Neural progenitor cell (in vitro differentiated cells): ENCODE measurements around the gene CACNA1C. TPM values are rescaled to one million over a fixed set of nuclear protein-coding genes. Genes with fewer than 3 reads are reported as not detected.
A peak's percentile ranks its signal among the peaks of the same experiment; 100 is the strongest.

Source experiments
- DNase-seq: peaks from one replicate; pipeline ENCODE4 v3.0.0-alpha.2; 2016; ENCODE audit warnings: low spot score
- H2AFZ ChIP-seq: fragments of 200-600 bp; sonication (generic); replicated peaks from 2 replicates; pipeline ENCODE4 v1.6.1; 2016; ENCODE audit warnings: antibody characterized with exemption
- H3F3A ChIP-seq: fragments of 200-600 bp; sonication (generic); 2 replicates; pipeline ENCODE4 v1.6.1; 2016; ENCODE audit warnings: antibody characterized with exemption, low read depth
- H3K27ac ChIP-seq: fragments of 200-600 bp; sonication (generic); 2 replicates; pipeline ENCODE4 v1.5.1; 2016; ENCODE audit warnings: mild to moderate bottlenecking
- H3K27me3 ChIP-seq: fragments of 200-600 bp; sonication (generic); 2 replicates; pipeline ENCODE4 v1.6.1; 2016; ENCODE audit warnings: mild to moderate bottlenecking, moderate library complexity
- H3K36me3 ChIP-seq: fragments of 200-600 bp; sonication (generic); 2 replicates; pipeline ENCODE4 v1.5.1; 2016
- H3K4me1 ChIP-seq: fragments of 200-600 bp; sonication (generic); 2 replicates; pipeline ENCODE4 v1.6.1; 2016; ENCODE audit warnings: mixed run types
- H3K4me2 ChIP-seq: fragments of 200-600 bp; sonication (generic); 2 replicates; pipeline ENCODE4 v1.6.1; 2016
- H3K4me3 ChIP-seq: fragments of 200-600 bp; sonication (generic); 2 replicates; pipeline ENCODE4 v1.5.1; 2016
- H3K79me2 ChIP-seq: fragments of 200-600 bp; sonication (generic); 2 replicates; pipeline ENCODE4 v1.6.1; 2016; ENCODE audit warnings: low read depth
- H3K9ac ChIP-seq: fragments of 200-600 bp; sonication (generic); 2 replicates; pipeline ENCODE4 v1.6.1; 2016
- H3K9me3 ChIP-seq: fragments of 200-600 bp; sonication (generic); 2 replicates; pipeline ENCODE4 v1.5.1; 2016; ENCODE audit warnings: low read depth
- H4K20me1 ChIP-seq: fragments of 200-600 bp; sonication (generic); 2 replicates; pipeline ENCODE4 v1.6.1; 2016; ENCODE audit warnings: low read depth
- H3K27ac Mint-ChIP-seq: 3 replicates; pipeline ENCODE4 v1.8.0; 2021; ENCODE audit warnings: mixed read lengths
- H3K27me3 Mint-ChIP-seq: 2 replicates; pipeline ENCODE4 v1.8.0; 2022; ENCODE audit warnings: low read depth, mild to moderate bottlenecking, inconsistent platforms, moderate library complexity, mixed read lengths; ENCODE audit not compliant: insufficient read depth
- H3K36me3 Mint-ChIP-seq: 3 replicates; pipeline ENCODE4 v1.8.0; 2021; ENCODE audit warnings: mixed read lengths
- H3K4me1 Mint-ChIP-seq: 3 replicates; pipeline ENCODE4 v1.8.0; 2021; ENCODE audit warnings: mixed read lengths
- H3K4me3 Mint-ChIP-seq: 3 replicates; pipeline ENCODE4 v1.8.0; 2021; ENCODE audit warnings: mild to moderate bottlenecking, moderate library complexity, mixed read lengths
- H3K9me3 Mint-ChIP-seq: 3 replicates; pipeline ENCODE4 v1.8.0; 2020; ENCODE audit warnings: mixed read lengths
- EZH2 ChIP-seq: fragments of 200-600 bp; sonication (generic); IDR thresholded peaks from 2 replicates; pipeline ENCODE4 v1.6.1; 2017; ENCODE audit warnings: antibody characterized with exemption, mild to moderate bottlenecking, moderate library complexity
- EZH2phosphoT487 ChIP-seq: fragments of 200-600 bp; sonication (generic); IDR thresholded peaks from 2 replicates; pipeline ENCODE4 v1.6.1; 2017; ENCODE audit warnings: antibody characterized with exemption
- total RNA-seq: library from RNA; depleted of rRNA; stranded (reverse); fragments of >200 nt; gene quantifications from 2 replicates; pipeline ENCODE4 v1.2.3, GENCODE V29; 2015; ENCODE audit warnings: low replicate concordance
- TF ChIP-seq, protein P1 (sequence below): fragments of 200-600 bp; sonication (generic); IDR thresholded peaks from 2 replicates; pipeline ENCODE4 v1.5.1; 2017; ENCODE audit warnings: antibody characterized with exemption, mild to moderate bottlenecking

Gene CACNA1C
- total RNA-seq, 1 donor from 2014 or later: 2.7 TPM

DNA sequence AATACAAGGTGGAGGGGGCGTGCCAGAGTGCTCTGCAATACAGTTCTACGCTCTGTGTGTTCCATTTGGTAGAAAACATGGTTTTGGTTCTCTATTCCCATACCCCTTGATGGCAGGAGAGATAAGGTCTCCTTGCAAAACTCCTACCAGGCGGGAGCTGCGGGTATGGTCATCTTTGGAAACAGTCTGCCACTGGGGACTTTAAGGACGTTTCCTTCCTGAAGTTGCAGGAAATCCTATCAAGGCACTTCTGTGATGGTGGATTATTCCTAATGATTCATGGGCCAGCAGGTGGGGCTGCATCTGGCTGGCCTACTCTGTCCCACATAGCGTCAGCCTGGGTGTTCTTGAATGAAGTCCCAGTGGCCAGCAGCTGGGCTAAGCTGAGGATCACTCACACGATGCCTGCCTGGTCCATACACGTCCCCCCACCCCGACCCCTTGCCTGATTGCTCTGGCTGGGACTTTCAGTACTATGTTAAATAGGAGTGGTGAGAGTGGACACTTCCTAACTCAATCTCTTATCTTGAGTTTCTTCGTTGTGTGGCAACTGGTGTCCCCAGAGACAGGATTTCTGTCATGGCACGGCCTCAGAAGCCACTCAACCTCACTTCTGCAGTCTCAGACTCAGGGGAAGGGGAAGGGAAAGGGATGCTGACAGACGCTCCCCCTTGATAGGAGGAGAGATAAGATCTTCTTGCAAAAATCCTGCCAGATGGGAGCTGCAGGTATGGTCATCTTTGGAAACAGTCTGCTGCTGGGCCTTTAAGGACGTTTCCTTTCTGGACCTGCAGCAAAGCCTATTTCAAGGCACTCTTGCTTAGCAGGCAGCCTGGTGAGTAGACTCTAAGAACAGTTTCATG, 680.9 kb downstream of the CACNA1C start:
- Mint-ChIP-seq H3K27ac (no peak overlapping the region), H3K36me3 (no peaks in the 10 kb centered on the region), H3K9me3 (no peaks in the 10 kb centered on the region), H3K27me3 (peaks cover 3% of the 10 kb centered on the region), H3K4me1 (no peaks in the 10 kb centered on the region), H3K4me3 (no peak overlapping the region)
- Histone ChIP-seq H3F3A (peaks cover 2% of the 10 kb centered on the region), H3K27ac (no peak overlapping the region), H3K27me3 (peaks cover 25% of the 10 kb centered on the region), H3K79me2 (no peaks in the 10 kb centered on the region), H3K9me3 (no peaks in the 10 kb centered on the region), H4K20me1 (no peaks in the 10 kb centered on the region), H3K36me3 (no peaks in the 10 kb centered on the region), H3K4me1 (no peaks in the 10 kb centered on the region), H3K4me3 (no peak overlapping the region), H3K4me2 (no peak overlapping the region), H2AFZ (no peak overlapping the region), H3K9ac (no peak overlapping the region)
- TF ChIP-seq, protein P1, sequence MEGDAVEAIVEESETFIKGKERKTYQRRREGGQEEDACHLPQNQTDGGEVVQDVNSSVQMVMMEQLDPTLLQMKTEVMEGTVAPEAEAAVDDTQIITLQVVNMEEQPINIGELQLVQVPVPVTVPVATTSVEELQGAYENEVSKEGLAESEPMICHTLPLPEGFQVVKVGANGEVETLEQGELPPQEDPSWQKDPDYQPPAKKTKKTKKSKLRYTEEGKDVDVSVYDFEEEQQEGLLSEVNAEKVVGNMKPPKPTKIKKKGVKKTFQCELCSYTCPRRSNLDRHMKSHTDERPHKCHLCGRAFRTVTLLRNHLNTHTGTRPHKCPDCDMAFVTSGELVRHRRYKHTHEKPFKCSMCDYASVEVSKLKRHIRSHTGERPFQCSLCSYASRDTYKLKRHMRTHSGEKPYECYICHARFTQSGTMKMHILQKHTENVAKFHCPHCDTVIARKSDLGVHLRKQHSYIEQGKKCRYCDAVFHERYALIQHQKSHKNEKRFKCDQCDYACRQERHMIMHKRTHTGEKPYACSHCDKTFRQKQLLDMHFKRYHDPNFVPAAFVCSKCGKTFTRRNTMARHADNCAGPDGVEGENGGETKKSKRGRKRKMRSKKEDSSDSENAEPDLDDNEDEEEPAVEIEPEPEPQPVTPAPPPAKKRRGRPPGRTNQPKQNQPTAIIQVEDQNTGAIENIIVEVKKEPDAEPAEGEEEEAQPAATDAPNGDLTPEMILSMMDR: peak; percentile 8
- no peak for TF ChIP-seq EZH2phosphoT487
- no peak for TF ChIP-seq EZH2
- peak; percentile 21 for DNase-seq

DNA sequence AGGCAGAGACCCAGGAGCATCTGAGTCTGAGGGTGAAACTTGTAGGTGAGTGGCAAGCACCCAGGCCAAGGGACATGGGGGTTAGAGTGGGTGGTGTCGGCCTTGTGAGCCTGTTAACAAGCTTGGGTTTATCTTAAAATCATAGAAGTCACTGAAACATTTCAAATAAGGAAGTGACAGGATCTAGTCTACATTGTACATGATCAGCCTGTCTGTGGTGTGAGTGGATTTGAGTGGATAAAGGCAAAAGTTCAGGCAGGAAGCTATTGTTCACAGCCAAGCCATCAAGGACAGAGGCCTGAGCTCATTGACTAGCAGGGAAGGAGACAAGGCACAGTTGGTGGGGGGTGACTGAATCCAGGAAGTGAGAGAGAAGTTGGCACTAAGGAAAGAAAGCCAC, 682.6 kb downstream of the CACNA1C start:
- H3F3A ChIP-seq: peaks cover 8% of the 10 kb centered on the region
- Mint-ChIP-seq H3K27me3 (peaks cover 8% of the 10 kb centered on the region), H3K4me3 (no peak overlapping the region), H3K27ac (no peak overlapping the region), H3K36me3 (no peaks in the 10 kb centered on the region), H3K4me1 (no peaks in the 10 kb centered on the region), H3K9me3 (peaks cover 3% of the 10 kb centered on the region)
- no peaks in the 10 kb centered on the region for H3K79me2 ChIP-seq
- H3K36me3 ChIP-seq: no peaks in the 10 kb centered on the region
- TF ChIP-seq, protein P1: no peak
- TF ChIP-seq EZH2phosphoT487 (no peak), EZH2 (no peak)
- H3K4me2 ChIP-seq: no peak overlapping the region
- peaks cover 9% of the 10 kb centered on the region for H3K27me3 ChIP-seq
- H2AFZ ChIP-seq: no peak overlapping the region
- no peaks in the 10 kb centered on the region for H3K4me1 ChIP-seq
- H3K27ac ChIP-seq: no peak overlapping the region
- H3K9ac ChIP-seq: no peak overlapping the region
- H4K20me1 ChIP-seq: no peaks in the 10 kb centered on the region
- H3K9me3 ChIP-seq: no peaks in the 10 kb centered on the region
- H3K4me3 ChIP-seq: no peak overlapping the region
- DNase-seq: no peak

DNA sequence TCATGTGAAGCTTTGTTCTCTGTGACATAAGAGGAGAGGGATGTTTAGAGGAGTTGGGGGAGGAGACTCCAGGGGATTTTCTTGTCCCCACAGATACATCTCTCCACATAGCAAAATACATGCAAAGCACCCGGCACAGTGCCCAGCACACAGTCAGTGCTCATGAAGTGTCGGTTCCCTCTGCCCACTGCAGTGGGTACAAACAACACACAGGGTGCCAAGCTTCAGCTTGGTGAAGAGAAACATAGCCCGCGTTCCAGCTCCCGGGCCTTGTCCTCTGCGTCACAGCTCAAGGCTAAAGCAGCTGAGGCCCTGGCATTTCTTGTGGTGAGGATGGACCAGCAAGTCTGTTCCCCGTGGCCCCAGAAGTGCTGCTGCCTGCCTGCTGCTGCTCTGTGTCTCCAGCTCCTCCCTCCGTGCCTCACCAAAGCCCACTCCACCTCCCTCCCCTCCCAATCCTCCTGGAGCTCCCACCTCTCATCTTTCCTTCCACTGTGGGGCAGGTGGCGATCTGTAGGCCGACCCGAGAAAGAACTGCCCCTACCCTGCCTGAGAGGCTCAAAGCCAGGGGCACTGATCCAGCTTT, 685.0 kb downstream of the CACNA1C start:
- TF ChIP-seq, protein P1: no peak
- TF ChIP-seq EZH2phosphoT487 (no peak), EZH2 (no peak)
- Histone ChIP-seq H4K20me1 (no peaks in the 10 kb centered on the region), H3K36me3 (no peaks in the 10 kb centered on the region), H3K9me3 (no peaks in the 10 kb centered on the region), H3K4me3 (no peak overlapping the region), H3K27ac (no peak overlapping the region), H3K4me2 (no peak overlapping the region), H3K79me2 (no peaks in the 10 kb centered on the region), H3K27me3 (no peaks in the 10 kb centered on the region), H3K4me1 (no peaks in the 10 kb centered on the region), H2AFZ (no peak overlapping the region), H3K9ac (no peak overlapping the region), H3F3A (peaks cover 8% of the 10 kb centered on the region)
- Mint-ChIP-seq H3K9me3 (peaks cover 3% of the 10 kb centered on the region), H3K27ac (no peak overlapping the region), H3K36me3 (no peaks in the 10 kb centered on the region), H3K4me3 (no peak overlapping the region), H3K4me1 (no peaks in the 10 kb centered on the region), H3K27me3 (peaks cover 10% of the 10 kb centered on the region)
- no peak for DNase-seq
